Esophagus muscularis mucosa (tissue), 4 donors: ENCODE results near the gene GATA1. TPM values are rescaled to one million over a fixed set of nuclear protein-coding genes. Genes with fewer than 3 reads are reported as not detected.

Experiments
- DNase-seq: peaks from one replicate; pipeline ENCODE4 v3.0.0-alpha.2; 2017; ENCODE audit errors: extremely low spot score
- H3K27ac ChIP-seq, 4 donors: fragments of 200-600 bp; sonication (generic); replicated peaks in 1 of 4; 1 replicate in 3 of 4; 2 replicates in 1 of 4; pipeline ENCODE4 v1.5.1; 2016 to 2019; ENCODE audit warnings: mild to moderate bottlenecking in 1 of 4
- H3K27me3 ChIP-seq, 4 donors: fragments of 200-600 bp; sonication (generic); one replicate each; pipeline versions ENCODE4 v1.5.1 to v1.6.0; 2016 to 2019
- H3K36me3 ChIP-seq, 4 donors: fragments of 200-600 bp; sonication (generic); one replicate each; pipeline ENCODE4 v1.5.1; 2016 to 2019
- H3K4me1 ChIP-seq, 4 donors: fragments of 200-600 bp; sonication (generic); one replicate each; pipeline ENCODE4 v1.5.1; 2016 to 2019
- H3K4me3 ChIP-seq, 4 donors: fragments of 200-600 bp; sonication (generic); 1 replicate in 2 of 4; 2 replicates in 2 of 4; pipeline ENCODE4 v1.5.1; 2016 to 2019; ENCODE audit warnings: mild to moderate bottlenecking in 4 of 4, moderate library complexity in 1 of 4
- H3K9me3 ChIP-seq, 4 donors: fragments of 200-600 bp; sonication (generic); 1 replicate in 3 of 4; 2 replicates in 1 of 4; pipeline ENCODE4 v1.5.1; 2016 to 2019
- EP300 ChIP-seq: sonication (generic); formaldehyde crosslinking; IDR thresholded peaks from one replicate; pipeline ENCODE4 v1.6.1; 2017; ENCODE audit warnings: antibody characterized with exemption
- POLR2A ChIP-seq: fragments of 450-650 bp; IDR thresholded peaks from one replicate; pipeline ENCODE4 v1.6.1; 2017; ENCODE audit warnings: antibody characterized with exemption, moderate library complexity, mild to moderate bottlenecking, low read depth
- POLR2AphosphoS5 ChIP-seq, 2 donors: sonication (generic); formaldehyde crosslinking; IDR thresholded peaks; one replicate each; pipeline ENCODE4 v1.6.1; 2017; ENCODE audit warnings: antibody characterized with exemption in 2 of 2
- WGBS: methylation state at CpG from one replicate; pipeline ENCODE4 v1.1.5; 2018; 5-methylcytosine and 5-hydroxymethylcytosine counted together
- intact Hi-C: fragments of 100-400 bp; cut with DNase I; formaldehyde crosslinking; loops from one replicate; pipeline ENCODE4 v1.15.1; 2023
- total RNA-seq, 4 donors: library from RNA; depleted of rRNA; stranded (reverse); fragments of >200 nt; gene quantifications; one replicate each; pipeline versions ENCODE4 v1.1.0 to v1.2.1, GENCODE V29; 2016
- TF ChIP-seq, protein P1 (sequence below), 3 experiments: fragments of 200-600 bp in 2 of 3; fragments of 450-650 bp in 1 of 3; sonication (generic) in 2 of 3; IDR thresholded peaks; one replicate each; pipeline ENCODE4 v1.5.1; 2017 to 2019; ENCODE audit warnings: antibody characterized with exemption in 3 of 3, mild to moderate bottlenecking in 2 of 3, moderate library complexity in 1 of 3

The GATA1 gene
- total RNA-seq, 4 donors from 2014 or later, result 0.50 TPM; not detected in 3

DNA sequence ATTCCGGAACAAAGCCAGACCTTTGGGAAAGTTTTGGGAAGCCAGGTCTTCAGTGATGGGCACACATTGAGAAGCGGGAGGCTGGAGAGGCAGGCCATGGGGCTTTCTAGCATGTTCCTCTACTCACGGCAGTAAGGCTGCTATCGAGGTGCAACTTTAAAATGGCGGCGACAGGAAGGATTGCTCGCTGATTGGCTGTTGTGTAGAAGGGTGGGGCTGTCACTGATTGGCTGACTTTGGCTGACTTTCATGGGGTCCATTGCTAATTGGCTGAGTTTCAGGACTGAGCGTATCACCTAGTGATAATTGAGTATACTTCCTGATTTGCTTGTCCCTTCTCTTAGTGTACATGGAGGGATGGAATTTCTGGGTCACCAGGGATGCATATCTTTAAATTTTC, 44.6 kb upstream of the GATA1 start:
- Histone ChIP-seq H3K4me3 (no peak overlapping the region), H3K27ac (no peak overlapping the region), H3K27me3 (no peaks in the 10 kb centered on the region), H3K9me3 (no peaks in the 10 kb centered on the region), H3K36me3 (no peaks in the 10 kb centered on the region), H3K4me1 (peaks cover 0 to 7% (median 0%) of the 10 kb centered on the region in 4 donors)
- TF ChIP-seq POLR2A (no peak), EP300 (no peak), POLR2AphosphoS5 (IDR thresholded peaks at IDR 0.05) (no peak)
- TF ChIP-seq, protein P1, sequence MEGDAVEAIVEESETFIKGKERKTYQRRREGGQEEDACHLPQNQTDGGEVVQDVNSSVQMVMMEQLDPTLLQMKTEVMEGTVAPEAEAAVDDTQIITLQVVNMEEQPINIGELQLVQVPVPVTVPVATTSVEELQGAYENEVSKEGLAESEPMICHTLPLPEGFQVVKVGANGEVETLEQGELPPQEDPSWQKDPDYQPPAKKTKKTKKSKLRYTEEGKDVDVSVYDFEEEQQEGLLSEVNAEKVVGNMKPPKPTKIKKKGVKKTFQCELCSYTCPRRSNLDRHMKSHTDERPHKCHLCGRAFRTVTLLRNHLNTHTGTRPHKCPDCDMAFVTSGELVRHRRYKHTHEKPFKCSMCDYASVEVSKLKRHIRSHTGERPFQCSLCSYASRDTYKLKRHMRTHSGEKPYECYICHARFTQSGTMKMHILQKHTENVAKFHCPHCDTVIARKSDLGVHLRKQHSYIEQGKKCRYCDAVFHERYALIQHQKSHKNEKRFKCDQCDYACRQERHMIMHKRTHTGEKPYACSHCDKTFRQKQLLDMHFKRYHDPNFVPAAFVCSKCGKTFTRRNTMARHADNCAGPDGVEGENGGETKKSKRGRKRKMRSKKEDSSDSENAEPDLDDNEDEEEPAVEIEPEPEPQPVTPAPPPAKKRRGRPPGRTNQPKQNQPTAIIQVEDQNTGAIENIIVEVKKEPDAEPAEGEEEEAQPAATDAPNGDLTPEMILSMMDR (IDR thresholded peaks at IDR 0.05), result no peak
- 92% methylated on average over 8 of the region's 8 CpGs for WGBS
- DNase-seq, result no peak
- intact Hi-C loops, result no loop called here

DNA sequence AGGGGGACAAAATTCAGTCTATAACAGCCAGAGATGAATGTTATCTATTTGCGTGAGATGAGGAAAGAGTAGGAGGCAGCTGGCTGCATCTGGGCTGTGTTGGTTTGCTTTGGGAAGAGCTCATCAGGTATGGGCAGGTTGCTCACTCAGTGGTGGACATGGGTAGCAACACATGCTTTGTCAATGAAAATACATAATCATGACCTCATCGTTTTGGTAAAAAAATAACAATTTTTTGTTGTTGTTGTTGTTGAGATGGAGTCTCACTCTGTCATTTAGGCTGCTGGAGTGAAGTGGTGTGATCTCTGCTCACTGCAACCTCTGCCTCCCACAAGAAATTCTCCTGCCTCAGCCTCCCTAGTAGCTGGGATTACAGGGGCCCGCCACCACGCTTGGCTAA, 41.2 kb upstream of the GATA1 start:
- no peak for DNase-seq
- no peak for TF ChIP-seq POLR2A
- TF ChIP-seq, protein P1 (IDR thresholded peaks at IDR 0.05), result no peak
- no peak for TF ChIP-seq POLR2AphosphoS5 (IDR thresholded peaks at IDR 0.05)
- TF ChIP-seq EP300, result no peak
- Histone ChIP-seq H3K27me3 (no peaks in the 10 kb centered on the region), H3K4me1 (no peaks in the 10 kb centered on the region), H3K36me3 (no peaks in the 10 kb centered on the region), H3K4me3 (no peak overlapping the region), H3K27ac (no peak overlapping the region), H3K9me3 (no peaks in the 10 kb centered on the region)
- 83% methylated on average over 4 of the region's 4 CpGs for WGBS
- intact Hi-C loops, result no loop called here

DNA sequence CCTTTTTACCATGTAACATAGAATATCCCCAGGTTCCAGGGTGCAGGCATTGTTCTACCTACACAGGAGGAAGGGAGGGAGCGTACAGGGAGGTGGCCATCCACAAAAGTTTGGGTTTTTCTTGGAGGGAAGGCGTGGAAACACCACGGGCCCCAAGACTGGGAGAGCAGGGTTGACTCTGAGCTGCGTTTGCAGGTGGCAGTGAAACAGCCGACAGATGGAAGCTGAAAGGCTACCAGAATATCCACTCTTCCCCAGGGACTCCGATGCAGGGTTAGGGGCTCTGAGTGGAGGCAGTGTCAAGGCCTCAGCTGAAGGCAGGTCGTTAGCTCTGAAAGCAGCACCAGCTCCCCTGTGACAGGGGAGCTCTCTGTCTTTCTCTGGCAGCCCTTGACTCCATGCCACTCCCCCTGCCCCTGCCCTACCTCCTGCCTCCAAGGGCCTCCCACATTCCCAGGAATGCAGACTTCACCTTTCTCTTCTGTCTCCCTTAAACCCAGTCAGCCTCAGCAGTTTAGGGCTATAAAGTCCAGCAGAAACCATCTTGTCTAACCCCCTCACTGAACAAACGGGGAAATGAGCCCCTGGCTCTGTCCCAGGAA, 38.9 kb upstream of the GATA1 start:
- TF ChIP-seq EP300, result no peak
- Histone ChIP-seq H3K4me1 (no peaks in the 10 kb centered on the region), H3K4me3 (no peak overlapping the region), H3K36me3 (no peaks in the 10 kb centered on the region), H3K27me3 (no peaks in the 10 kb centered on the region), H3K27ac (no peak overlapping the region), H3K9me3 (no peaks in the 10 kb centered on the region)
- 59% methylated on average over 7 of the region's 8 CpGs for WGBS
- intact Hi-C loops, result no loop called here
- no peak for DNase-seq

DNA sequence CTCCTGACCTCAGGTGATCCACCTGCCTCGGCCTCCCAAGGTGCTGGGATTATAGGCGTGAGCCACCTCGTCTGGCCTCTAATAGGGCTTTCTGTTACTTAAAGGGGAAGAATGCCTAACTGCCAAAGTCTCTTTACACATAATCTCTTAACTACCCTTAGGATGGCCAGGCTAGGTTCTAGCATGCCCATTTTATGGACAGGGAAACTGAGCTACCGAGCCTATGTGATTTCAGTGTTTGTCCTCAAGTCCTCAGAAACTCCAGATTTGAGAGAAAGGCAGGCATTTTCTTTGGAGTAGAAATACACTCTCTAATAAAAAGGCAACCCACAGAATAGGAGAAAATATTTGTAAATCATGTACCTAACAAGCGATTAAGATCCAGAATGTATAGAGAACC, 37.2 kb upstream of the GATA1 start:
- H3K27me3 ChIP-seq, result no peaks in the 10 kb centered on the region
- no peaks in the 10 kb centered on the region for H3K9me3 ChIP-seq
- H3K36me3 ChIP-seq, result no peaks in the 10 kb centered on the region
- H3K27ac ChIP-seq, result no peak overlapping the region
- intact Hi-C loops, result no loop called here
- WGBS, result 82% methylated on average over 5 of the region's 5 CpGs
- no peaks in the 10 kb centered on the region for H3K4me1 ChIP-seq
- no peak for TF ChIP-seq POLR2AphosphoS5 (IDR thresholded peaks at IDR 0.05)
- TF ChIP-seq POLR2A, result no peak
- TF ChIP-seq, protein P1 (IDR thresholded peaks at IDR 0.05), result no peak
- TF ChIP-seq EP300, result no peak
- no peak overlapping the region for H3K4me3 ChIP-seq
- no peak for DNase-seq

DNA sequence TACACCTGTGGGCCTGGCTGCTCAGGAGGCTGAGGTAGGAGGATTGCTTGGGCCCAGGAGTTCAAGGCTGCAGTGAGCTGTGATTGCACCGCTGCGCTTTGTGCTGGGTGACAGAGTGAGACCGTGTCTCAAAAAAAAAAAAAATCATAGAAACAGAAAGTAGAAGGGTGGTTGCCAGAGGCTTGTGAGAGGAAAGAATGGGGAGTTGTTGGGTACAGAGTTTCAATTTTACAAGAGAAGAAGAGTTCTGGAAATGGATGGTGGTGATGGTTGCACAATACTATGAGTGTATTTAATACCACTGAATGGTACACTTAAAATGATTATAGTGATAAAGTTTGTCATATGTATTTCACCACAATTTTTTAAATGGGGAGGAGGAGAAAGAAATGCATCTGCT, 35.0 kb upstream of the GATA1 start:
- TF ChIP-seq EP300 (no peak), POLR2AphosphoS5 (IDR thresholded peaks at IDR 0.05) (no peak), POLR2A (no peak)
- TF ChIP-seq, protein P1 (IDR thresholded peaks at IDR 0.05), result no peak
- no peaks in the 10 kb centered on the region for H3K4me1 ChIP-seq
- no peak for DNase-seq
- H3K4me3 ChIP-seq, result no peak overlapping the region
- no peaks in the 10 kb centered on the region for H3K27me3 ChIP-seq
- intact Hi-C loops, result no loop called here
- H3K36me3 ChIP-seq, result no peaks in the 10 kb centered on the region
- H3K27ac ChIP-seq, result no peak overlapping the region
- WGBS, result 82% methylated on average over 3 of the region's 3 CpGs
- no peaks in the 10 kb centered on the region for H3K9me3 ChIP-seq
